Measurements from ENCODE around the gene EEF2K. TPM values are rescaled to one million over a fixed set of nuclear protein-coding genes. Genes with fewer than 3 reads are reported as not detected.

Gene EEF2K
- total RNA-seq, 1 donor from 2014 or later: 22.5 TPM

DNA sequence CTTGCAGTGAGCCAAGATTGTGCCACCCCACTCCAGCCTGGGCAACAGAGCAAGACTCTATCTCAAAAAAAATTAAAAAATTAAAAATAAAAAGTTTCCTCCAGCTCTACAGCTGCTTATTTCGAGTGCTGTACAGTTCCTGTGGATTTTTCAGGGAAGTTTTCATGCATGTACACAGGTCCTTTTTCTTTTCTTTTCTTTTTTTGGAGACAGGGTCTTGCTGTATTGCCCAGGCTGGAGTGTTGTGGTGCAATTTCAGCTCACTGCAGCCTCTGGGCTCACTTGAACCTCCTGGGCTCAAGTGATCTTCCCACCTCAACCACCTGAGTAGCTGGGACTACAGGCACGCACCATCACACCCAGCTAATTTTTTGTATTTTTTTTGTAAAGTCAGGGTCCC, 15.9 kb downstream of the EEF2K start:
- no peaks in the 10 kb centered on the region for H3K27me3 Mint-ChIP-seq
- H3K4me3 Mint-ChIP-seq: no peak overlapping the region
- TF ChIP-seq, protein P1, sequence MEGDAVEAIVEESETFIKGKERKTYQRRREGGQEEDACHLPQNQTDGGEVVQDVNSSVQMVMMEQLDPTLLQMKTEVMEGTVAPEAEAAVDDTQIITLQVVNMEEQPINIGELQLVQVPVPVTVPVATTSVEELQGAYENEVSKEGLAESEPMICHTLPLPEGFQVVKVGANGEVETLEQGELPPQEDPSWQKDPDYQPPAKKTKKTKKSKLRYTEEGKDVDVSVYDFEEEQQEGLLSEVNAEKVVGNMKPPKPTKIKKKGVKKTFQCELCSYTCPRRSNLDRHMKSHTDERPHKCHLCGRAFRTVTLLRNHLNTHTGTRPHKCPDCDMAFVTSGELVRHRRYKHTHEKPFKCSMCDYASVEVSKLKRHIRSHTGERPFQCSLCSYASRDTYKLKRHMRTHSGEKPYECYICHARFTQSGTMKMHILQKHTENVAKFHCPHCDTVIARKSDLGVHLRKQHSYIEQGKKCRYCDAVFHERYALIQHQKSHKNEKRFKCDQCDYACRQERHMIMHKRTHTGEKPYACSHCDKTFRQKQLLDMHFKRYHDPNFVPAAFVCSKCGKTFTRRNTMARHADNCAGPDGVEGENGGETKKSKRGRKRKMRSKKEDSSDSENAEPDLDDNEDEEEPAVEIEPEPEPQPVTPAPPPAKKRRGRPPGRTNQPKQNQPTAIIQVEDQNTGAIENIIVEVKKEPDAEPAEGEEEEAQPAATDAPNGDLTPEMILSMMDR (conservative IDR thresholded peaks at IDR 0.05): no peak
- H3K27ac Mint-ChIP-seq: no peak overlapping the region
- no peaks in the 10 kb centered on the region for H3K9me3 Mint-ChIP-seq
- H3K4me1 Mint-ChIP-seq (ENCODE audit: unreplicated experiment): no peaks in the 10 kb centered on the region
- no peaks in the 10 kb centered on the region for H3K36me3 Mint-ChIP-seq
- no peak for DNase-seq (ENCODE audit: extremely low spot score, unreplicated experiment)

- TF ChIP-seq, protein P1 (conservative IDR thresholded peaks at IDR 0.05): no peak
- H3K27ac Mint-ChIP-seq: no peak overlapping the region
- no peaks in the 10 kb centered on the region for H3K9me3 Mint-ChIP-seq
- H3K36me3 Mint-ChIP-seq: no peaks in the 10 kb centered on the region
- no peak for DNase-seq (ENCODE audit: extremely low spot score, unreplicated experiment)
- no peak overlapping the region for H3K4me3 Mint-ChIP-seq
- H3K4me1 Mint-ChIP-seq (ENCODE audit: unreplicated experiment): no peaks in the 10 kb centered on the region
- no peaks in the 10 kb centered on the region for H3K27me3 Mint-ChIP-seq
Measured at GRCh38 chr16:22222998-22223397, 16.9 kb downstream of the EEF2K start.

- DNase-seq (ENCODE audit: extremely low spot score, unreplicated experiment): no peak
- no peak overlapping the region for H3K4me3 Mint-ChIP-seq
- no peaks in the 10 kb centered on the region for H3K27me3 Mint-ChIP-seq
- TF ChIP-seq, protein P1 (conservative IDR thresholded peaks at IDR 0.05): no peak
- no peak overlapping the region for H3K27ac Mint-ChIP-seq
- H3K9me3 Mint-ChIP-seq: no peaks in the 10 kb centered on the region
- H3K36me3 Mint-ChIP-seq: no peaks in the 10 kb centered on the region
- H3K4me1 Mint-ChIP-seq (ENCODE audit: unreplicated experiment): peaks cover 7% of the 10 kb centered on the region
Measured at GRCh38 chr16:22225060-22225459, 19.0 kb downstream of the EEF2K start.

DNA sequence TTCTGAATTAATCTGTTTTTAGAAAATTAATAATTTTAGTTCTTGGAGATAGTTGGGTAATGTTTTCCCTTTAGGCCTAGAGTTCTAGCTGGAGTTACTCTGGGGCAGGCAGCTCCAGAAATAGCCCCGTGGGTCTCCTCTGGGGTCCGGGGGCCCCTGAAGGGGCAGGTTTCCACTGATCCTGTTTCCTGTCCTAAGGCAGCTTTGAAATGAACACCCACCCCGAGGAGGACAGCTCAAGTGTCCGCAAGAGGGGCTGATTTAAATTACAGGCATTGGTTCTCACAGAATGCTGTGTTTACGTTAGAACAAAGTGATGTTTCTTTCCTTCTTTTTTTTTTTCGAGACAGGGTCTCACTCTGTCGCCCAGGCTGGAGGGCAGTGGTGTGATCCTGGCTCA, 23.8 kb downstream of the EEF2K start:
- H3K27ac Mint-ChIP-seq: no peak overlapping the region

GRCh38 chr16:22232277-22233036, 26.4 kb downstream of the EEF2K start:
- Mint-ChIP-seq H3K4me1 (ENCODE audit: unreplicated experiment) (peaks cover 21% of the 10 kb centered on the region), H3K27ac (peak overlapping the region; percentile 85), H3K36me3 (peaks cover 8% of the 10 kb centered on the region), H3K27me3 (no peaks in the 10 kb centered on the region), H3K4me3 (peak overlapping the region; percentile 34), H3K9me3 (no peaks in the 10 kb centered on the region)
- no peak for DNase-seq (ENCODE audit: extremely low spot score, unreplicated experiment)
- TF ChIP-seq, protein P1 (conservative IDR thresholded peaks at IDR 0.05): no peak

More for the DNA sequence above, 23.8 kb downstream of the EEF2K start:
- Mint-ChIP-seq H3K4me3 (no peak overlapping the region), H3K27me3 (no peaks in the 10 kb centered on the region), H3K4me1 (ENCODE audit: unreplicated experiment) (peaks cover 21% of the 10 kb centered on the region), H3K9me3 (no peaks in the 10 kb centered on the region), H3K36me3 (peaks cover 8% of the 10 kb centered on the region)
- TF ChIP-seq, protein P1 (conservative IDR thresholded peaks at IDR 0.05): no peak
- no peak for DNase-seq (ENCODE audit: extremely low spot score, unreplicated experiment)
